ENCODE measurements around the gene WDFY4. TPM values are rescaled to one million over a fixed set of nuclear protein-coding genes. Genes with fewer than 3 reads are reported as not detected.
"Not testable (repeated sequence)": the region's sequence is repeated elsewhere in the genome, so short reads cannot be mapped to it uniquely, and the experiment has no call there.

Gene WDFY4
- total RNA-seq, 1 donor from 2014 or later, result 33.8 TPM

GRCh38 chr10:48638158-48638557, 46.5 kb upstream of the WDFY4 start:
- H3K9me3 ChIP-seq, result peaks cover 0 to 10% of the 10 kb centered on the region in 2 donors
- no peaks in the 10 kb centered on the region for H3K36me3 ChIP-seq
- DNase-seq (ENCODE audit: low spot score in 2 of 2), result no peak
- TF ChIP-seq, protein P1, sequence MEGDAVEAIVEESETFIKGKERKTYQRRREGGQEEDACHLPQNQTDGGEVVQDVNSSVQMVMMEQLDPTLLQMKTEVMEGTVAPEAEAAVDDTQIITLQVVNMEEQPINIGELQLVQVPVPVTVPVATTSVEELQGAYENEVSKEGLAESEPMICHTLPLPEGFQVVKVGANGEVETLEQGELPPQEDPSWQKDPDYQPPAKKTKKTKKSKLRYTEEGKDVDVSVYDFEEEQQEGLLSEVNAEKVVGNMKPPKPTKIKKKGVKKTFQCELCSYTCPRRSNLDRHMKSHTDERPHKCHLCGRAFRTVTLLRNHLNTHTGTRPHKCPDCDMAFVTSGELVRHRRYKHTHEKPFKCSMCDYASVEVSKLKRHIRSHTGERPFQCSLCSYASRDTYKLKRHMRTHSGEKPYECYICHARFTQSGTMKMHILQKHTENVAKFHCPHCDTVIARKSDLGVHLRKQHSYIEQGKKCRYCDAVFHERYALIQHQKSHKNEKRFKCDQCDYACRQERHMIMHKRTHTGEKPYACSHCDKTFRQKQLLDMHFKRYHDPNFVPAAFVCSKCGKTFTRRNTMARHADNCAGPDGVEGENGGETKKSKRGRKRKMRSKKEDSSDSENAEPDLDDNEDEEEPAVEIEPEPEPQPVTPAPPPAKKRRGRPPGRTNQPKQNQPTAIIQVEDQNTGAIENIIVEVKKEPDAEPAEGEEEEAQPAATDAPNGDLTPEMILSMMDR (IDR thresholded peaks at IDR 0.05), result no peak
- peaks cover 11 to 19% of the 10 kb centered on the region in 2 donors for H3K4me1 ChIP-seq
- no peak overlapping the region for H3K27ac ChIP-seq
- no peak overlapping the region for H3K4me3 ChIP-seq
- H3K27me3 ChIP-seq, result no peaks in the 10 kb centered on the region
- intact Hi-C loops (cut with DNase I), result no loop called here

DNA sequence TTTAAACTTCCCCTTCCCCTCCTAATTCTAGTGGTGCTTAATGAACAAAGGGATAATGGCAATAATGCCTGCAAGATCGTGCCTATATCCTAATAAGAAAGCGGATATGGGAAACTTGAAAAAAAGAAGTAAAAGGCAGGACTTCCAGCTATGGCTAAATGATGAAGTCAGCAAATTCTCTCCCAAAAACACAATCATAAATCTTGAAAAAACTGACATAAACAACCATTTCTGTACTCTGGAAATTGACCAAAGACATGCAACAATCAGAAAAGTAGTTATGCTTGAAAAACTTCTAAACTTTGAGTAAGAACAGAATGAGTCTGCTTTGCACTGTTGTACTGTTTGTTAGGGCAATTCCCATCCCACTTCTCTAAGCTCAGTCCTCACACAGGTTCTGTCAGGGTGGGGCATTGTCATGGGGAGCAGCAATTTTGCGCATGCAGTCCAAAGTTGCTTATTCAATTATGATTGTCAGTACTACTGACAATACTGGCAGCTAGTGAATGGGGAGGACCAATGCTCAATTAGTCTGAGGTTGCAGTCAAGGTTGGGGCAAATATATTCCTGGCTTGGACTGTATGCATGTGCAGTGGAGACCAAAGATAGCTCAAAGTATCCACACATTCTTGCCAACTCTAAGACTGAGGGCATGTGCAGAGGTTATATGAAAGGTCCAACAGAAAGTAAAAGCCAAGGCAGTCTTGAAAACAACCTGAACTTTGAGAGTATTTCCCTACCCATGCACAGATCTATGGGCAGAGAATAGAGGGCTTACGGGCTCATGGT, 45.7 kb upstream of the WDFY4 start:
- intact Hi-C loops (cut with DNase I), result no loop called here
- no peak overlapping the region for H3K27ac ChIP-seq
- no peak overlapping the region for H3K4me3 ChIP-seq
- H3K36me3 ChIP-seq, result no peaks in the 10 kb centered on the region
- peaks cover 11 to 14% of the 10 kb centered on the region in 2 donors for H3K4me1 ChIP-seq
- peaks cover 0 to 10% of the 10 kb centered on the region in 2 donors for H3K9me3 ChIP-seq
- TF ChIP-seq, protein P1 (IDR thresholded peaks at IDR 0.05), result no peak
- no peaks in the 10 kb centered on the region for H3K27me3 ChIP-seq
- no peak for DNase-seq (ENCODE audit: low spot score in 2 of 2)

- no peaks in the 10 kb centered on the region for H3K36me3 ChIP-seq
- peaks cover 7 to 10% of the 10 kb centered on the region in 2 donors for H3K4me1 ChIP-seq
- H3K27ac ChIP-seq, result no peak overlapping the region
- intact Hi-C loops (cut with DNase I), result no loop called here
- no peak for DNase-seq (ENCODE audit: low spot score in 2 of 2)
- H3K27me3 ChIP-seq, result no peaks in the 10 kb centered on the region
- H3K9me3 ChIP-seq, result peaks cover 0 to 10% of the 10 kb centered on the region in 2 donors
- TF ChIP-seq, protein P1 (IDR thresholded peaks at IDR 0.05), result no peak
- no peak overlapping the region for H3K4me3 ChIP-seq
Measured at GRCh38 chr10:48639632-48640031, 45.0 kb upstream of the WDFY4 start.

DNA sequence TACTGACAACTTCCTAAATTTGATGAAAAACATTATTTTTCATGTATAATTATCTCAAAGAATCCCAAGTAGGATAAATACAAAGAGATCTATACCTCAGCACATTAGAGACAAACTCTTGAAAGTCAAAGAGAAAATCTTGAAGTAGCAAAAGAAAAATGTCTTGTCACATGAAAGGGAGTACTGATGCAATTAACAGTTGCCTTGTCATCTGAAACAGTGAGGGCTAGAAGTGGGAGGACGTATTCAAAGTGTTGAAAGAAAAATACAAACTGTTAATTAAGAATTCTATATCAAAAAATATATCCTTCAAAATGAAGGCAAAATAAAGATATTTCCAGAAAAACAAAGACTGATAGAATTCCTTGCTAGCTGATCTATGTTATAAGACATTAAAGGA, 44.3 kb upstream of the WDFY4 start:
- Histone ChIP-seq H3K36me3 (no peaks in the 10 kb centered on the region), H3K27ac (no peak overlapping the region), H3K4me1 (peaks cover under 1 to 3% of the 10 kb centered on the region in 2 donors), H3K4me3 (no peak overlapping the region), H3K9me3 (peaks cover 0 to 10% of the 10 kb centered on the region in 2 donors), H3K27me3 (no peaks in the 10 kb centered on the region)
- TF ChIP-seq, protein P1 (IDR thresholded peaks at IDR 0.05), result no peak
- intact Hi-C loops (cut with DNase I), result no loop called here
- no peak for DNase-seq (ENCODE audit: low spot score in 2 of 2)

- H3K9me3 ChIP-seq, result peaks cover 0 to 10% of the 10 kb centered on the region in 2 donors
- H3K27ac ChIP-seq; H3K36me3 ChIP-seq; intact Hi-C loops (cut with DNase I); H3K4me3 ChIP-seq; DNase-seq (ENCODE audit: low spot score in 2 of 2); H3K4me1 ChIP-seq; H3K27me3 ChIP-seq: not testable (repeated sequence)
Measured at GRCh38 chr10:48641099-48641690, 43.5 kb upstream of the WDFY4 start.

DNA sequence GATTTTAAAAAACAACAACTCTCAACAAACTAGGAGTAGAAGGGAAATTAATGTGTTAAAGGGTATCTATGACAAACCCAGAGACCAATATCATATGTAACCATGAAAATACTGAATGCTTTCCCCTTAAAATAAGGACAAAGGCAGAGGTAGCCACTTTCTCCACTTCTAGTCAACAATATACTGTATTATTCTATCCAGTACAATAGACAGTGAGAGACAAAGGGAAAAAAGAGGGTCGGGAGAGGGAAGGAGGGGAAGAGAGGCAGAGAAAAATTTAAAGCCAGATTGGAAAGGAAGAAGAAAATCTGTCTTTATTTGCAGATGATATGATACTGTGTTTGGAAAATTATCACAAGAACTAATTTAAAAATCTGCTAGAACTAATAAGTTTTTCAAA, 39.1 kb upstream of the WDFY4 start:
- TF ChIP-seq, protein P1 (IDR thresholded peaks at IDR 0.05), result no peak

DNA sequence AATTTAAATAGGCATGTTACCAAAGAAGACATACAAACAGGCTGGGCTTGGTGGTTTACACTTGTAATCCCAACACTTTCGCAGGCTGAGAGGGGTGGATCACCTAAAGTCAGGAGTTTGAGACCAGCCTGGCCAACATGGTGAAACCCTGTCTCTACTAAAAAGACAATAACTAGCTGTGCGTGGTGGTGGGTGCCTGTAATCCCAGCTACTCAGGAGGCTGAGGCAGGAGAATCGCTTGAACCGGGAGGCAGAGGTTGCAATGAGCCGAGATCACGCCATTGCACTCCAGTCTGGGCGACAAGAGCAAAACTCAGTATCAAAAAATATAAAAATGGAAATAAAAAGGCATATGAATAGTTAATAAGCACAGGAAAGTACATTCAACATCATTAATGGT, 37.6 kb upstream of the WDFY4 start:
- intact Hi-C loops (cut with DNase I); H3K4me3 ChIP-seq; H3K36me3 ChIP-seq; H3K9me3 ChIP-seq; H3K27ac ChIP-seq; H3K4me1 ChIP-seq; DNase-seq (ENCODE audit: low spot score in 2 of 2); H3K27me3 ChIP-seq: not testable (repeated sequence)

More for the DNA sequence above, 39.1 kb upstream of the WDFY4 start:
- no peaks in the 10 kb centered on the region for H3K4me1 ChIP-seq
- H3K4me3 ChIP-seq, result no peak overlapping the region
- peaks cover 0 to 10% of the 10 kb centered on the region in 2 donors for H3K9me3 ChIP-seq
- no peaks in the 10 kb centered on the region for H3K36me3 ChIP-seq
- no peak overlapping the region for H3K27ac ChIP-seq
- no peaks in the 10 kb centered on the region for H3K27me3 ChIP-seq
- no peak for DNase-seq (ENCODE audit: low spot score in 2 of 2)
- intact Hi-C loops (cut with DNase I), result no loop called here
